MCF 10A (cell line): ENCODE data around the gene PIEZO2. TPM values are rescaled to one million over a fixed set of nuclear protein-coding genes. Genes with fewer than 3 reads are reported as not detected.

Source experiments
- BruUV-seq: library from RNA; stranded (reverse); fragments of 400-500 nt; replicated peaks from 2 replicates; lab custom pipeline; 2021; lab: Mats Ljungman, UMichigan
- CTCF ChIA-PET: fragments of 300-600 bp; sonication (Branson Sonifier 250); formaldehyde crosslinking; extraction: SDS; loops from one replicate; lab custom pipeline; 2021; ENCODE audit warnings: antibody characterized with exemption, inconsistent platforms; lab: Yijun Ruan, JAX
- POLR2A ChIA-PET: fragments of 300-600, 350-650 bp; sonication (Branson Sonifier 250); formaldehyde crosslinking; extraction: SDS; loops from one replicate; lab custom pipeline; 2020; ENCODE audit warnings: antibody characterized with exemption, inconsistent platforms; lab: Yijun Ruan, JAX
- DNase-seq: peaks from one replicate; pipeline ENCODE4 v3.0.0-alpha.2; 2018; ENCODE audit not compliant: unreplicated experiment
- H3K27ac Mint-ChIP-seq: one replicate; pipeline ENCODE4 v1.8.0; 2022; ENCODE audit warnings: mild to moderate bottlenecking, low read depth, mixed read lengths; ENCODE audit not compliant: unreplicated experiment
- H3K27me3 Mint-ChIP-seq: one replicate; pipeline ENCODE4 v1.8.0; 2022; ENCODE audit warnings: mixed read lengths; ENCODE audit not compliant: insufficient read depth, unreplicated experiment
- H3K36me3 Mint-ChIP-seq: one replicate; pipeline ENCODE4 v1.8.0; 2022; ENCODE audit warnings: mild to moderate bottlenecking, moderate library complexity, mixed read lengths; ENCODE audit not compliant: insufficient read depth, unreplicated experiment
- H3K4me1 Mint-ChIP-seq: one replicate; pipeline ENCODE4 v1.8.0; 2022; ENCODE audit warnings: mixed read lengths; ENCODE audit not compliant: insufficient read depth, unreplicated experiment
- H3K4me3 Mint-ChIP-seq: one replicate; pipeline ENCODE4 v1.8.0; 2022; ENCODE audit warnings: mild to moderate bottlenecking, moderate library complexity, mixed read lengths; ENCODE audit not compliant: unreplicated experiment
- H3K9me3 Mint-ChIP-seq: one replicate; pipeline ENCODE4 v1.8.0; 2022; ENCODE audit warnings: mixed read lengths; ENCODE audit not compliant: unreplicated experiment
- CTCF ChIP-seq: fragments of 200-600 bp; IDR thresholded peaks from one replicate; pipeline ENCODE4 v1.8.0; 2022; ENCODE audit warnings: antibody characterized with exemption, mild to moderate bottlenecking; ENCODE audit not compliant: unreplicated experiment
- intact Hi-C: fragments of 100-400 bp; cut with micrococcal nuclease; formaldehyde crosslinking; loops from 2 replicates; pipeline ENCODE4 v1.14.1; 2022
- total RNA-seq: library from RNA; stranded (reverse); gene quantifications from 2 replicates; pipeline ENCODE4 v1.2.3, GENCODE V29; 2022

Gene PIEZO2
- total RNA-seq, 1 experiment from 2014 or later = 0.49 TPM

GRCh38 chr18:10715791-10716190, 433.6 kb downstream of the PIEZO2 start:
- intact Hi-C loops = loop anchor here (2.0 kb wide), 1 partner anchor 155 kb away; no protein-coding TSS in a partner anchor
- no TSS peak for BruUV-seq
- DNase-seq = peak; percentile 77
- ChIA-PET CTCF (interaction anchor here (0.7 to 1.0 kb wide), 4 partner anchors 12 to 185 kb away, joined by 3 to 4 read pairs (median 3); no protein-coding TSS in a partner anchor), POLR2A (interaction anchor here (0.7 to 1.6 kb wide), 6 partner anchors 14 to 407 kb away, joined by 3 to 10 read pairs (median 4); no protein-coding TSS in a partner anchor)
- no peak for TF ChIP-seq CTCF
- no peaks in the 10 kb centered on the region for H3K9me3 Mint-ChIP-seq
- no peaks in the 10 kb centered on the region for H3K36me3 Mint-ChIP-seq
- H3K27me3 Mint-ChIP-seq = no peaks in the 10 kb centered on the region
- peak overlapping the region; percentile 73 for H3K27ac Mint-ChIP-seq
- H3K4me1 Mint-ChIP-seq = peaks cover 12% of the 10 kb centered on the region
- no peak overlapping the region for H3K4me3 Mint-ChIP-seq

- no TSS peak for BruUV-seq
- DNase-seq = no peak
- POLR2A ChIA-PET = interaction anchor here (0.7 kb wide), 1 partner anchor 134 kb away, joined by 3 read pairs; no protein-coding TSS in a partner anchor
- Mint-ChIP-seq H3K36me3 (no peaks in the 10 kb centered on the region), H3K27ac (no peak overlapping the region), H3K4me3 (no peak overlapping the region), H3K4me1 (peaks cover 9% of the 10 kb centered on the region), H3K27me3 (no peaks in the 10 kb centered on the region), H3K9me3 (no peaks in the 10 kb centered on the region)
- CTCF ChIA-PET = no interaction called here
- TF ChIP-seq CTCF = no peak
- intact Hi-C loops = no loop called here
Observed at GRCh38 chr18:10713409-10713808, 436.0 kb downstream of the PIEZO2 start.

GRCh38 chr18:10707294-10707693, 442.1 kb downstream of the PIEZO2 start:
- H3K9me3 Mint-ChIP-seq = no peaks in the 10 kb centered on the region
- CTCF ChIA-PET = no interaction called here
- BruUV-seq = no TSS peak
- TF ChIP-seq CTCF = no peak
- intact Hi-C loops = no loop called here
- POLR2A ChIA-PET = no interaction called here
- no peak for DNase-seq
- peaks cover 12% of the 10 kb centered on the region for H3K27me3 Mint-ChIP-seq
- H3K4me1 Mint-ChIP-seq = peaks cover 6% of the 10 kb centered on the region
- no peak overlapping the region for H3K4me3 Mint-ChIP-seq
- H3K27ac Mint-ChIP-seq = no peak overlapping the region
- no peaks in the 10 kb centered on the region for H3K36me3 Mint-ChIP-seq

- Mint-ChIP-seq H3K27ac (no peak overlapping the region), H3K36me3 (no peaks in the 10 kb centered on the region), H3K4me3 (no peak overlapping the region), H3K4me1 (peaks cover 6% of the 10 kb centered on the region), H3K9me3 (no peaks in the 10 kb centered on the region), H3K27me3 (peaks cover 12% of the 10 kb centered on the region)
- intact Hi-C loops = no loop called here
- POLR2A ChIA-PET = interaction anchor here (0.6 kb wide), 1 partner anchor 44 kb away, joined by 3 read pairs; no protein-coding TSS in a partner anchor
- CTCF ChIA-PET = interaction anchor here (0.7 kb wide), 1 partner anchor 35 kb away, joined by 3 read pairs; no protein-coding TSS in a partner anchor
- BruUV-seq = no TSS peak
- TF ChIP-seq CTCF = no peak
- no peak for DNase-seq
Observed at GRCh38 chr18:10705786-10706185, 443.6 kb downstream of the PIEZO2 start.
